ENCODE data around the gene CYB5R2. TPM values are rescaled to one million over a fixed set of nuclear protein-coding genes. Genes with fewer than 3 reads are reported as not detected.

Gene CYB5R2
- total RNA-seq, 2 donors from 2014 or later = 1.3 TPM; not detected in 1

- intact Hi-C loops (cut with DNase I) = no loop called here
- Histone ChIP-seq H3K27me3 (no peaks in the 10 kb centered on the region), H3K4me1 (peaks cover 18% of the 10 kb centered on the region), H3K36me3 (replicated peaks in 1 of 2; ENCODE audit: insufficient read depth in 1 of 2, low read depth in 2 of 2) (no peaks in the 10 kb centered on the region), H3K27ac (no peak overlapping the region), H3K4me3 (no peak overlapping the region), H3K9me3 (no peaks in the 10 kb centered on the region)
- no peak for DNase-seq
- no peak for ATAC-seq
- no peak for TF ChIP-seq CTCF (IDR thresholded peaks at IDR 0.05)
- no peak for TF ChIP-seq POLR2A (IDR thresholded peaks at IDR 0.05)
- WGBS, 2 donors = 93 to 96% methylated on average over 14 to 16 of the region's 16 CpGs
These were observed 882 bp downstream of the CYB5R2 start for GRCh38 chr11:7672276-7672959.

GRCh38 chr11:7671347-7672215, 1.7 kb downstream of the CYB5R2 start:
- ATAC-seq = no peak
- H3K4me3 ChIP-seq = no peak overlapping the region
- H3K27ac ChIP-seq = no peak overlapping the region
- H3K27me3 ChIP-seq = no peaks in the 10 kb centered on the region
- peaks cover 18% of the 10 kb centered on the region for H3K4me1 ChIP-seq
- DNase-seq = peak in 2 of 4 donors; percentile 39 to 46
- no peaks in the 10 kb centered on the region for H3K36me3 ChIP-seq (replicated peaks in 1 of 2; ENCODE audit: insufficient read depth in 1 of 2, low read depth in 2 of 2)
- no peak for TF ChIP-seq POLR2A (IDR thresholded peaks at IDR 0.05)
- no peak for TF ChIP-seq CTCF (IDR thresholded peaks at IDR 0.05)
- no peaks in the 10 kb centered on the region for H3K9me3 ChIP-seq
- intact Hi-C loops (cut with DNase I) = no loop called here
- 42 to 46% methylated on average over 9 to 10 of the region's 10 CpGs for WGBS, 2 donors

- WGBS, 2 donors = 71 to 72% methylated on average over 4 of the region's 4 CpGs
- intact Hi-C loops (cut with DNase I) = no loop called here
- H3K9me3 ChIP-seq = no peaks in the 10 kb centered on the region
- TF ChIP-seq POLR2A (IDR thresholded peaks at IDR 0.05) (no peak), CTCF (IDR thresholded peaks at IDR 0.05) (no peak)
- no peak overlapping the region for H3K27ac ChIP-seq
- no peak for ATAC-seq
- no peak overlapping the region for H3K4me3 ChIP-seq
- no peaks in the 10 kb centered on the region for H3K27me3 ChIP-seq
- no peaks in the 10 kb centered on the region for H3K36me3 ChIP-seq (replicated peaks in 1 of 2; ENCODE audit: insufficient read depth in 1 of 2, low read depth in 2 of 2)
- peaks cover 19% of the 10 kb centered on the region for H3K4me1 ChIP-seq
- DNase-seq = no peak
These were observed 2.7 kb downstream of the CYB5R2 start for GRCh38 chr11:7670641-7671040.

DNA sequence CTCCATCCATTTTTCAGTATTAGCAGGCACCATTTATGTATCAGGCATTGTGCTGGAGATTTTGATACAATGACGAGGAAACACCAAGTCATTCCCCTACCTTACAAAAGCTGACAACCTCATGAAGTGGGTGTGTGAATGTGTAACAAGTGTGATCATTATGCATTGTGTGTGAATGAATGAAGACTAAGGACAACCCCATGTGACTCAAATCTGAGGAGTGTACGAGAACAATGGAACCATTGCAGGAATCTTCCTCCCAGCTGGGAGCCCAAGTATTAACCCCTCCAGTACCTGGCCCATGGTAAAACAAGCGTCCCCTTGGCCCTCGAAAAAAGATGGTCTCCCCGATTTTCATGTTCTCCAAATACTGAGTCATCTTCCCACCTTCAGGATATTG, 4.4 kb downstream of the CYB5R2 start:
- ATAC-seq = no peak

More for the DNA sequence above, 4.4 kb downstream of the CYB5R2 start:
- H3K27ac ChIP-seq = no peak overlapping the region
- no peaks in the 10 kb centered on the region for H3K36me3 ChIP-seq (replicated peaks in 1 of 2; ENCODE audit: insufficient read depth in 1 of 2, low read depth in 2 of 2)
- no peaks in the 10 kb centered on the region for H3K27me3 ChIP-seq
- H3K4me3 ChIP-seq = no peak overlapping the region
- peaks cover 23% of the 10 kb centered on the region for H3K4me1 ChIP-seq
- DNase-seq = no peak
- TF ChIP-seq POLR2A (IDR thresholded peaks at IDR 0.05) = no peak
- TF ChIP-seq CTCF (IDR thresholded peaks at IDR 0.05) = no peak
- intact Hi-C loops (cut with DNase I) = loop anchor here (5.0 kb wide), 1 partner anchor 102 kb away; no protein-coding TSS in a partner anchor
- WGBS, 2 donors = 75 to 76% methylated on average over 5 of the region's 5 CpGs
- no peaks in the 10 kb centered on the region for H3K9me3 ChIP-seq

Data from body of pancreas (tissue), 4 donors.